NCI-H82 (cell line): Measurements from ENCODE around the gene JPT2.

Experiments used
- DNase-seq: peaks from one replicate; lab custom pipeline; 2025; lab: John Stamatoyannopoulos, UW

The JPT2 gene, protein sequence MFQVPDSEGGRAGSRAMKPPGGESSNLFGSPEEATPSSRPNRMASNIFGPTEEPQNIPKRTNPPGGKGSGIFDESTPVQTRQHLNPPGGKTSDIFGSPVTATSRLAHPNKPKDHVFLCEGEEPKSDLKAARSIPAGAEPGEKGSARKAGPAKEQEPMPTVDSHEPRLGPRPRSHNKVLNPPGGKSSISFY

DNA sequence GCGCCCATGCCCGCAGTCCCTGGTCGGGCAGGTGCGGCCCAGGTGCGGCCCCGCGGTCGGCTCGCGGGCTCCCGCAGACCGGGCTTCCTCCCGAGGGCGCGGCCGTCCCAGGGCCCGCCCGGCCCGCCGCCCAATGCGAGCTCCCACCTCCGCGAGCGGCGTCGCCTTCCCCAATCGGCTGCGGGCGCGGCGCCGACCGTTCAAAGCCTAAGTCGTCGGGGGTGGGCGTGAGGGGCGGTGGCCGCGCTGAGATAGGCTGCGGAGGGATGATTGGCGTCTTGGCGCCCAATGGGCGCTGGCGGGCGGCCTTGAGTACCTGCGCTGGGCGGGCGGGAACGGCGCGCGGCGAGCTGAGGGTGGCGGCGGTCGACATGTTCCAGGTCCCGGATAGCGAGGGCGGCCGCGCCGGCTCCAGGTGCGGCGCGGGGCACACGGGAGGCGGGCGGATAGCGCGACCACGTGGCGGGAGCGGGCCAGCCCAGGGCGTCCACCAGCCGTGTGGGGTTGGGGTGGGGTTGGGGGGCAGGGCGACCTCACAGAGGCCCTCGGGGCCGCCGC is at the start of gene JPT2:
JPT2 (plus strand) TSS at position 338 of the 558 bp plus-strand sequence; CDS start at position 372, 34 bp downstream.
- peak; percentile 98 for DNase-seq

DNA sequence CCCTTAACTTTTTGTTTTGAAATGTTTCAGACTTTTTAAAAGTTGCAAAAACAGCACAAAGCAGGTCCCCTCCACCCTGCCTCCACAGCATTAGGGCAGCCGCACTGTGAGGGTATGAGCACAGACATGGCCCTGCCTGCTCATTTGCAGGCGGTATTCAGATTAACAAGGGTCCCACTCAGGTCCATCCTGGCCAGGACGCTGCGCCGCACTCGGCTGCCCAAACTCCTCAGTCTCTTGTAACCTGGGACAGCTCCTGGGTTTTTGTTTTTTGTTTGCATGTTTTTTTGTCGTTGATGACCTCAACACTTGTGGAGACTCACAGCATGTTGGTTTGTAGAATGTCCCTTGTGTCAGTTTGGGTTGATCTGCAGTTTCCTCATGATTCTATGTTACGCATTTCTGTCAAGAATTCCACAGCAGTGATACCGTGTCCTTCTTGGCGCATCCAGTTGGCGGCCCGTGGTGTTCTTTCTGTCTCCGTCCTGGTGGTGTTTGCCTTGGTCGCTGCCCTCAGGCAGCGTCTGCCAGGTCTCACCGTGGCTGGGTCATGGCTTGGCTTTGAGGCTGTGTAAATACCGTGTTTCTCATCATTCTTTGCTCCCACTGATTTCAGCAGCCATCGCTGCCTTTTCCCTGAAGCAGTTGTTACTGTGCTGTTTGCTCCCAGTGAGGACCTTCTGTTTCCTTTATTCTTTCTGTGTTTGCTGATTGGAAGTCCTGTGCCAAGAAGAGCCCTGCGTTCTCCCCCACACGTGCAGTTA is 47.4 kb upstream of the JPT2 start:
- no peak for DNase-seq

DNA sequence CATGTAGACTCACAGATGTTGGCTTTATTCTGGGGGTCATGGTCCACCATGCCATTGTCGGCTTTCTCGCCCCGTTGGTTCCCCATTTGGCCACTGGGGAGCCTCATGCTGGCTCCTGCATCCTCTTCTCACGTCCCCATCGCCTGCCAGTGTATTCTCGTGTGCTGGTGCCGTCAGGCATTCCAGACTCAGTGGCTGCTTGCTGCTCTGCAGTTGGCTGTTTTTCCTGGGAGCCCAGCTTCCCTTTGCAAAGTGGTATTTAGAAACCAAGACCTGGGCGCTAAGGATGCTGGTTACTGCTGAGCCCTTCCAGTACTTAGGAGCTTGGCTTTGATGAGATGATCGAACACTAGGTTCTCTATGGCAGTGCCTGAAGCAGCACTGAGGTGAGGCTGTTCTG is 46.8 kb upstream of the JPT2 start:
- DNase-seq = no peak

DNA sequence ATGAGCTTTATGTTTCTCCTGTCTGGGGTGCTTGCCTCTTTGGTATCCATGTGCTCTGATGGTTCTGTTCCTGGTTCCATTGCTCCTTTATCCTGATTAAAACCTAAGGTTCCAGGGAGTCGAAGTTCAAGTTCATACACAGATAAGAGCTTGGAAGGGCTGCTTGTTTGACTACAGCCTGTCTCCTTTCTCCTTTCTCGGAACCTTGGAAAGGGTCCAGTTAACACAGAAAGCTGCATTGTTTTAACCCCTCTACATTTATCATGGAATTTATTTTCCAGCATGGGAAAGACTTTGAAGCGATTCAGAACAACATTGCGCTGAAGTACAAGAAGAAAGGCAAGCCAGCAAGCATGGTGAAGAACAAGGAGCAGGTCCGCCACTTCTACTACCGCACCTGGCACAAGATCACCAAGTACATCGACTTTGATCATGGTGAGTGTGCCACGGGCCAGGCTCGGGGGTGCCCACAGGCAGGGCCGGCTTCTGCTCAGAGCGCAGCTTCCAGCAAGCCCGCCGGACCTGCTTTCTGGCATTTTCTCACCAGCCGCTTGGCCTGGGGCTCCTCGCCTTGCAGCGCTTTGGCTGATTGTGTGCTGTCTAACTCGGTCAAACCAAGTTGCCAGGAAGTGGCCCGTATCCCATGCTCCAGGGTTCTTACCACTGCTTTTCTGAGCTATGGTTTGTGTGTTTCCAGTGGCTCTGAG is 46.0 kb upstream of the JPT2 start:
- no peak for DNase-seq

DNA sequence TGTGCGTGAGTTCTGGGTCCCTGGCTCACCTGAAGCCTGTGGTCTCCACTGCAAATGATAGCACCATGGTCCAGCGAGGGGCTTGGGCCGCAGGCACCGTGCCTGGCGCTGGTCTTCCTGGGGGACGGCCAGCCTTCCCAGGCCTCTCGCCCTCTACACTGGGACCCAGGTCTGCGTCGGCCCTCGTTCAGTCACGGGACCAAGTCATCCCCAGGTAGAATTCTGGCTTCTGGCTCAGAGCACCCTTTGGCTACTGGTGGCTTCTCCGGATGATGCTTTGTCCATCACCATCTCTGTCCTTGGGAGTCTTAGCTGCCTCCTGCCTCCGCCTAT is 45.5 kb upstream of the JPT2 start:
- no peak for DNase-seq

DNA sequence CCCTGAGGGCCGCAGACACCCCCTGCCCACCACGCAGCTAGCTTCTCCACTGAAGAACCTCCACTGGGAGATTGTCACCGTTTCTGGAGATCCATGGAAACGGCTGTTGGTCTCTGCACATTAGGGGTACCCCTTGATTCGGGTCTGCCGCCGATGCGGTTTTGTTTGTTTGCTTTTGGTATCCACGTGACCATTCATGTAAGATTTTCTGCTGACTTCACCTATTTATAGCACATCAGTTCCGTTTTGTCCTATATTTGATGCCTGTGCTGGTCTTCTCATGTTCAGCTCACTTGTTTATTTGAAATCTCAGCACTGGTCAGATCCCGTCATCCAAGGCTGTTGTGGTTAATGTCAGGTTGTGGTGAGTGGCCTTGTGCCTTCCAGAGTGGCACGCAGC is 44.8 kb upstream of the JPT2 start:
- no peak for DNase-seq

DNA sequence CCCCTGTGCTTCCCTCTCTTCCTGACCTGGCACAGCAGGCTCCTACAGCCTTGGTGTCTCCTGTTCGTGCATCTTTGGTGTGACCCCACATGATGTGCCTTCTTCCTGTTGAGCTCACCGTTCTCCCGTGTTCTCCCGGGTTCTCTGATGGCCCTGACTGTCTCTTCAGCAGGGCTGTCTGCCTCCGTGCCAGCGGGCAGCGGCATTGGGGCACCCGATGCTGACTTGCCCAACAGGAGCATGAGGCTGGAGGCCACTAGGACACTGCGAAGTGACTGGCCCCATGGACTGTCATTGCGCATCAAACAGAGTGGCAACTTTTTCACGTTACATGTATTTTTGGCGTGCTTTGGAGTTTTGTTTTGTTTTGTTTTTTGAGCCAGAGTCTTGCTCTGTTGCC is 43.5 kb upstream of the JPT2 start:
- no peak for DNase-seq

DNA sequence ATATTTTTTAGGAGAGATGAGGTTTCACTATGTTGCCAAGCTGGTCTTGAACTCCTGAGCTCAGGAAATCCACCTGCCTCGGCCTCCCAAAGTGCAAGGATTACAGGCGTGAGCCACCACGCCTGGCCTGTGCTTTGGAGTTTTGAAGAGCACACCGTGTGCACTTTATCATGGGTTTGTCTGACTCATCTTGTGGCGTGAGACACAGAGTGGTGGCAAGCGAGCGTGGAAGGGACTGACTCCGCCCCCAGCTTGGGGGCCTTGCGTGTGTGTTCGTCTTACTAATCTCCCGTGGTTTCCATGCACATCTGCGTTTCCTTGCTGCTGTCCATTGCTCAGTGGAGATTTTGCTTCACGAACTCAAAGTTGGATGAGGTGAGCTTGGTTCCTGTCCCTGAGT is 43.0 kb upstream of the JPT2 start:
- DNase-seq = no peak

DNA sequence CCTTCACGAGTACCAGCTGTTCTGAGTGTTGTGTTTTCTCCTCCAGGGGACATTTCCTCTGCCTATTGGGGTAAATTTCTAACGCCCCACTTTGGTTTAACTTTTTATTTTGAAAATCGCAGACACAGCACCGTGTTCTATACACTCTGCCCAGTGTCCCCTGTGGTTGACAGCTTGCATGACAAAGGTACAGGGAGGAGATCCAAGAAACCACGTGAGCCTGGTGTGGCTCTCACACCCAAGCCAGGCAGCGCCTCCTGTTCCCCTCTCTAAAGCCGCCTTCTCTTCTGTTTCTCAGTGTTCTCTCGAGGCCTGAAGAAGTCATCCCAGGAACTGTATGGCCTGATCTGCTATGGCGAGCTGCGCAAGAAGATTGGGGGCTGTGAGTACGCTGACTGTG is 40.6 kb upstream of the JPT2 start:
- no peak for DNase-seq

DNA sequence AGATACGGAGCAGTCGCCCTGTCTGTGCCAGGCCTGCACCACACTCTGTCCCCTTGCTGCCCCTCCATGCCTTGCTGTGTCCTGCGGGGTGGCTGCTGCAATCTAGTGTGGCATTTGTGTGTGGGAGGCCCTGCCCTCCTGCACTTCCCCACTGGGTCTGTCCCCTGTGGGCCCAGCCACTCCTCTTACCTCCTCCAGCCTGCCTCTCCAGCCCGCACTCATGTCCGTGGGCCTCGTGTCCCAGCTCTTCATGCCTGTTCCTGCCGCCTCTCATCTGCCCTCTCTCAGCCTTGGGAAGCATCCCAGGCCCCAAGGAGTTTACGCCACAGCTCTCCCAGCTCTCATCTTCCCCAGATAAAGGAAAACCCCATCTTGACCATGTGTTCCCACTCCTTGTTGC is 39.3 kb upstream of the JPT2 start:
- no peak for DNase-seq

DNA sequence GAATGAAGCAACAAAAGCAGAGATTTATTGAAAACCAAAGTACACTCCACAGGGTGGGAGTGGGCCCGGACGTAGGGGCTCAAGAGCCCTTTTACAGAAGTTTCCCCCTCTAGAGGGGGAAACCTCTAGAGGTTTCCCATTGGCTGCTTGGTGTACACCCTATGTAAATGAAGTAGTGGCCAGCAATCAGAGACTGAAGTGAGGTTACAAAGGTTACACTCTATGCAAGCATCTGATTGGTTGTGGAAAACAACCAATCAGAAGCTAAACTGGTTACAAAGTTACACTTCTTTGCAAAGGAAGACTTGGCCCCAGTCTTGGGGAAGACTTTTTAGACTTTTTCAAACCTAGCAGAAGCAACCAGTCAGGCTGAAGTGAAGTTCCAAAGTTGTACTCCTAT is 38.8 kb upstream of the JPT2 start:
- DNase-seq = no peak

DNA sequence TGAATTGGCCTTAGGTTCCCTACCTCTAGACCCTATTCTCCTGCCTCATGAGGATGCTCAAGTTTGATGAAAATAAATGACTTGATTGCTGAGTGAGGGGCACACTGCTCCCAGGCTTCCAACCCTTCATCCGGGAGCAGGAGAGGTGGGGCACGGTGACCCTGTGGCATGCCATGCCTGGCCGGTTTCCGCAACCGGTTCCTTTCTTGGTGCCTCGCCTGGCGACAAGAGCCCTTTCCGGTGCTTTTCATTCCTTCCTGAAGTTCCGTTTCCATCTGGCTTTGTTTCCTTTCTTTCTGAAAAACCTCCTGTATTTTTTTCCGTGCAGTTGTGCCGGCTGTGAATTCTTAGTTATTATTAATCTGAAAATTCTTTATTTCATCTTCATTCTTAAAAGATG is 38.2 kb upstream of the JPT2 start:
- no peak for DNase-seq

DNA sequence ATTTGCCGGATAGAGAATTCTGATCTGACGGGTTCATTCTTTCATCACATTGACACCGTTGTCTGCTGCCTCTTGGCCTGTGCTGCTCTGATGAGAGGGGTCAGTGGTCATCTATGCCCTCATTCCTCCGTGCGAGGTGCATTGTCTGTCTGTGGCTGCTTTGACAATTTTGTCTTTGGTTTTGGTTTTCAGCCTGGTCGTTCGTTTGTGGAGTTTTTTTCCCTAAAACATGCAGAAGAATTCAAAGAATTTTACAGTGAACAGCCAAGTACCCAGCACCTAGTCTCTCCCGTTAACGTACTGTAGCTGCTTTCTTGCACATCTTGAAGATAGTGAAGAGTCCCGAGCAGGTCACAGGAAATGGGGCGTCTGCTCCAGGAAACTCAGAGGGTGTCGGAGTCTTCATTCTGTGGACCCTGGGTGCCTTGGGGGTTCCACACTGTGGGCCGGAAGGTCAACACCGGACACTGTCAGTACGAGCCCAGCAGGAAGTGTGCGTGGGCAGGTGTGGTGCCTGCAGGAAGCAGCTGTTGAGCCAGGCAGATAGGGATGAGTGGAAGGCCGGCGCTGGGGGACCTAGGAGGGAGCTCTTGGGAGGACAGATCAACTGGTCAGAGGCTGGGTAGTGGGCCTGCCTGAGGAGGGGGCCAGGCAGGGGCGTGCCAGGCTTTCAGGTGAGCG is 37.7 kb upstream of the JPT2 start:
- no peak for DNase-seq

DNA sequence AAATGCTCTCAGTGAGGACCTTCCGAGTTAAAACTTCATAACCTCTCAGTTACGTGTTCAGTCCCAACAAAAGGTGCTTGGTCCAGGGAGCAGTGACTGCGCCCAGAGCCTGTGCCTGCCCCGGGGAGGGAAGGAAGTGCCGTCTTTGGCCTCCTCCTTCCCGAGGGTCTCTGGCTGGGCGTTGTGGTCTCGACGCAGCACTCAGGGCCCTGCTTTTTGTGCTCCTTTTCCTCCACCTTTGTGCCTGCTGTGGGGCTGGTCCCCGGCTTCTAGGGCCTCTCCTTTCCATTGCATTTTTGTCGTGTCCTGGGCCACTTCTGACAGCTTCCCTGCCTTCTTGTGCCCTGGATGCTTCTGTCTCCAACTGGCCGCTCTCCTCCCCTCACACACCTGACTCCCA is 36.8 kb upstream of the JPT2 start:
- no peak for DNase-seq

DNA sequence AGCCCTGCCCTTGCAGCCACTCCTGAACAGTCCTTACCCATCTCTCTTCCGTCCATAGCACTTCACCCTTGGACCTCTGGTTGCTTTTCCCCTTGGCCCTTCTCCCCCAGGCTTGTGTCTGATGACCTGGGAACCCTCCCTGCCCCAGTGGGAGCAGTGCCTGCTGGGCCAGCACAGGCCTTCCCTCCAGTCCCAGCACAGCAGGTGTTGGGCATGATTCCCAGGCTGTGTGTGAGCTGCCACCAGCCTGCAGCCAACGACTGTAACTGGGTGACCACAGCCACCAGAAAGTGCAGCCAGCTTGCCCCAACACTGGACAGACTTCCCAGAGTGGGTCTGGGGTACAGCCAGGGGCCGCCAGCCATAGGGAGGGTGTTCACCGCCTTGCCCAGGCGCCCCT is 35.9 kb upstream of the JPT2 start:
- no peak for DNase-seq

DNA sequence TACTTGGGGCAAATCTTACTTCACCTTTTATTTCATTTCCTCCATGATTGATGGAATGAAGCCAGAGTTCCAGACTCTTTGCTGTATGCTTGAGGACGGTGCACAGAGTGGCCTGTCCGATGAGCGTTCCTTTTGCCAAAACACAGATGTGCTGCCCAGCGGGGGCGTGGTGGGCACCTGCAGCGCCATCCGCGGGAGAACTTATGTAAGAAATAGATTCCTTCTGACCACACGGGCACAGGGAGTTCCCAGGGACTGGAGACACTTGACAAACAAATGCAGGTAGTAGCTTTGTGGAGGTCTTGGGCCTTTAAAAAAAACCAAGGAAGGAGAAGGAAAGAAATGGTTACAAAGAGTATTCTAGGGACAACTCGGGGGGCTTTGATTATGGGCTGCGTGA is 35.3 kb upstream of the JPT2 start:
- no peak for DNase-seq

DNA sequence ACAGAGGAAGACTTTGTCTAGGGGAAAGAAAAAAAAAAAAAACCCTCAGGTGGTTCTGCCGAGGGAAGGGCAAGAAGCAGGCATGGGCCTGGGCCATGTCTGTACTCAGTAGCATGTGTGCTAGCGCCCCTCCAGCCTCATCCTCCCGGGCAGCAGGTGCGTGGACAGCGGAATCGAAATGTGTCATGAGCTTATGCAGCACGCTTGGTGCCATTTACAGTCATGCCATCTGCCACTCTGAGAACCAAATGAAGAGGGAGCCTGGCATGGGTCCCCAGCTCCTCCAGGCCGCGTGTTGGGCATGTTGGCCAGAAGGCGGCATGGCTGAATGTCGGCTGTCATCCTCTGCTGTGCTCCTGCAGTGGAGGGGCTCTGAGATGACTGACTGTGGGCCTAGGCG is 34.6 kb upstream of the JPT2 start:
- DNase-seq = no peak

DNA sequence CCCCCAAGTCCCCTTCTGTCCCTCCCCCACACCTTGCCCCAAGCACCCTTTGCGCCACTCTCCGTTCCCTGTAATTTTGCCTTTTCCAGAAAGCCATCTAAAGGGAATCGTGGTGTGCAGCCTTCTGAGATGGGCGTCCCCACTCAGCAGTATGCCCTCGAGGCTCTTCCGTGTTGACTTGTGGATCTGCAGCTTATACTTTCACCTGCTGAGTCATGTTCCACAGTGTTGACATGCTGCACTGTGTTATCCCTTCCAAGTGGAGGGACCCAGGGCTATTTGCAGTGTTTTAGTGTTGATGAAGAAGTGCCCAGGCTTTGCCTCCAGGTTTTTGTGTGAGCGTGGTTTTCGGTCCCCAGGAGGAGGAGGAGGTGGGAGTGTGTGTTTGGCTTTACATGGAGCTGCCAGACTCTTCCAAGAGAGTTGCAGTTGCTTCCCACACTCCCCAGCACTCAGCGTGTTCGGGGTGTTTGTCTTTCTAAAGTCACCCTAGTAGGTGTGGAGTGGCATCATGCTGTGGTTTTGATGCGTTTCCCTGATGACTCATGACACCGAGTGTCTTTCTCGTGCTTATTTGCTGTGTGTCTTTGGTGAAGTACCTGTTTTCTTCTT is 32.1 kb upstream of the JPT2 start:
- DNase-seq = no peak

DNA sequence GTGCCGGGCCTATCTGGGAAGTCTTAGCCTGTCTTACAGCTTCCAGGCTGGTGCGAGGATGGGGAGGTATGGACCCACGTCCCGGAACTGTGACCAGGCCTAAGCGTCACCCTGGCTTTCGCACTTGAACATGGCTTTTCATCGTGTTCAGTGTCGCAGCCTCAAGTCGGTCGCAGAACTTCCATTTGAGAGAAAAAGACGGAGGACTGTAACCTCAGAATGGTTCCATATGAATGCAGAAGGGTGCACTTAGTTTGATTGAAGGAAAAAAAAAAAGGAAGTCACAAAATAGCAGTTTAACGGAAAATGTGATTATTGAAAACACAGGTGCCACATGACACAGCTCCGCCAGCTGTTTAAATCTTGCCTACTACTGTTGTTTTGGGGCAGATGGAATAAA is 30.2 kb upstream of the JPT2 start:
- no peak for DNase-seq

DNA sequence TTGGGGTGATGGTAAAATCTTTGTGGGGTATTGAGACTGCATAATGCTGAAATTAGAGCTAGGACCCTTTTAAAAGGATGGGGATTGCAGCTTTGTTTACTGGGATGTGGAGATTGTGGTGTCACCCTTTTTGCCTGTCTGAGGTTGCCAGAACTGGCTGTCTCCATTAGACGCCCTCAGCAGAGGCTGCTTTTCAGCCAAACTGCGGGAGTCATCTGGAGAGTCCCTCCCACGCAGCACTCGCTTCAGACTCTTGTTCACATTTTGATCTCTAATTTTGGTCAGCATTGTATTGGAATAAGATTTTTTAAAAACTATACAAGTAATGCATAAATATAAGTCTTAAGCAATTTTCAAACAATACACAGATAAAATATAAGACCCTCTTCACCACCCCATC is 27.9 kb upstream of the JPT2 start:
- DNase-seq = no peak

DNA sequence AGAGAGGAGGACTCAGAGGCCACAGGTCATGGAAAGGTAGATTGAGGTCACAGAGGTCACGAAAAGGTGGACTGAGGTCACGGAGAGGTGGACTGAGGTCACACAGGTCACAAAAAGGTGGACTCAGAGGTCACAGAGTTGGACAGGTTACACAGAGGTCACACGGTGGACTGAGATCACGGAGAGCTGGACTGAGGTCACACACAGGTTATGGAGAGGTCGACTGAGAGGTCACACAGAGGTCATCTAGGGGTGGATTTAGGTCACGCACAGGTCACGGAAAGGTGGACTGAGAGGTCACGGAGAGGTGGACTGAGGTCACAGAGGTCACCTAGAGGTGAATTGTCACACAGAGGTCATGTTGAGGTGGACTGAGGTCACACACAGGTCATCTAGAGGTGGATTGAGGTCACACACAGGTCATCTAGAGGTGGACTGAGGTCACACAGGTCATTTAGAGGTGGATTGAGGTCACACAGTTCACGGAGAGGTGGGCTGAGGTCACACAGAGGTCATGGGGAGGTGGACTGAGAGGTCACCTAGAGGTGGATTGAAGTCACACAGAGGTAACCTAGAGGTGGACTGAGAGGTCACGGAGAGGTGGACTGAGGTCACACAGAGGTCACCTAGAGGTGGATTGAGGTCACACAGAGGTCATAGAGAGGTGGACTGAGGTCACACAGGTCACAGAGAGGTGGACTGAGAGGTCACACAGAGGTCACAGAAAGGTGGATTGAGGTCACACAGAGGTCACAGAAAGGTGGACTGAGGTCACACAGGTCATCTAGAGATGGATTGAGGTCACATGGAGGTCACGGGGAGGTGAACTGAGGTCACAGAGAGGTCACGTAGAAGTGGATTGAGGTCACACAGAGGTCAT is 26.7 kb upstream of the JPT2 start:
- no peak for DNase-seq
